HepG2 (cell line): ENCODE measurements around the gene LEAP2. TPM values are rescaled to one million over a fixed set of nuclear protein-coding genes. Genes with fewer than 3 reads are reported as not detected.

Experiments
- CHCHD3 ChIP-seq: sonication (generic); formaldehyde crosslinking; IDR thresholded peaks from 2 replicates; pipeline ENCODE4 v1.8.0; 2022; ENCODE audit warnings: mild to moderate bottlenecking, missing genetic modification reagents, moderate library complexity
- FOSL2 ChIP-seq: sonication (generic); formaldehyde crosslinking; IDR thresholded peaks from 2 replicates; pipeline ENCODE4 v1.4.0; 2020; ENCODE audit warnings: missing genetic modification reagents
- FOXP1 ChIP-seq, 2 experiments: fragments of 450-650 bp in 1 of 2; IDR thresholded peaks; 2 replicates each; pipeline ENCODE4 v1.6.1; 2017 to 2018; ENCODE audit warnings: antibody characterized with exemption in 1 of 2
- HNRNPK ChIP-seq: fragments of 200-400 bp; formaldehyde crosslinking; IDR thresholded peaks from 2 replicates; pipeline ENCODE4 v1.6.1; 2018; ENCODE audit warnings: low read length, low read depth, moderate library complexity, mild to moderate bottlenecking; ENCODE audit not compliant: poor library complexity, severe bottlenecking
- MXI1 ChIP-seq: IDR thresholded peaks from 3 replicates; pipeline ENCODE4 v1.6.1; 2012; ENCODE audit warnings: low read depth, low read length, inconsistent platforms, borderline replicate concordance
- NR1H2 ChIP-seq: sonication (generic); formaldehyde crosslinking; IDR thresholded peaks from 2 replicates; pipeline ENCODE4 v1.8.1; 2022; ENCODE audit warnings: low read depth, missing genetic modification reagents, borderline replicate concordance
- NR2F6 ChIP-seq, 2 experiments: IDR thresholded peaks; 2 replicates each; pipeline ENCODE4 v1.6.1; 2016; ENCODE audit warnings: antibody characterized with exemption in 1 of 2, mild to moderate bottlenecking in 1 of 2
- ONECUT2 ChIP-seq: sonication (generic); formaldehyde crosslinking; IDR thresholded peaks from 2 replicates; pipeline ENCODE4 v1.4.0; 2020; ENCODE audit warnings: missing genetic modification reagents
- PHF21A ChIP-seq: sonication (generic); formaldehyde crosslinking; IDR thresholded peaks from 2 replicates; pipeline ENCODE4 v1.5.0; 2020; ENCODE audit warnings: mild to moderate bottlenecking, missing genetic modification reagents
- PRDM10 ChIP-seq: sonication (generic); formaldehyde crosslinking; IDR thresholded peaks from 2 replicates; pipeline ENCODE4 v1.4.0; 2020; ENCODE audit warnings: low read depth, missing genetic modification reagents
- SAFB2 ChIP-seq: sonication (generic); formaldehyde crosslinking; IDR thresholded peaks from 2 replicates; pipeline ENCODE4 v1.5.1; 2020; ENCODE audit warnings: missing genetic modification reagents, low read depth, mild to moderate bottlenecking, borderline replicate concordance
- SMAD9 ChIP-seq: sonication (generic); formaldehyde crosslinking; IDR thresholded peaks from 2 replicates; pipeline ENCODE4 v1.5.1; 2020; ENCODE audit warnings: mild to moderate bottlenecking, missing genetic modification reagents
- TOPORS ChIP-seq: sonication (generic); formaldehyde crosslinking; IDR thresholded peaks from 2 replicates; pipeline ENCODE4 v1.8.0; 2023; ENCODE audit warnings: mild to moderate bottlenecking, missing genetic modification reagents
- ZBTB21 ChIP-seq: sonication (generic); formaldehyde crosslinking; IDR thresholded peaks from 2 replicates; pipeline ENCODE4 v1.4.0; 2020; ENCODE audit warnings: missing genetic modification reagents
- ZBTB39 ChIP-seq: sonication (generic); formaldehyde crosslinking; IDR thresholded peaks from 2 replicates; pipeline ENCODE4 v1.5.0; 2020; ENCODE audit warnings: missing genetic modification reagents
- ZBTB44 ChIP-seq: sonication (generic); formaldehyde crosslinking; IDR thresholded peaks from 2 replicates; pipeline ENCODE4 v1.4.0; 2020; ENCODE audit warnings: missing genetic modification reagents
- ZNF121 ChIP-seq: sonication (generic); formaldehyde crosslinking; IDR thresholded peaks from 2 replicates; pipeline ENCODE4 v1.5.0; 2020; ENCODE audit warnings: mild to moderate bottlenecking, missing genetic modification reagents
- ZNF329 ChIP-seq: sonication (generic); formaldehyde crosslinking; IDR thresholded peaks from 2 replicates; pipeline ENCODE4 v1.9.0; 2021; ENCODE audit warnings: low read depth, mild to moderate bottlenecking, missing genetic modification reagents
- ZNF468 ChIP-seq: sonication (generic); formaldehyde crosslinking; IDR thresholded peaks from 2 replicates; pipeline ENCODE4 v1.8.0; 2022; ENCODE audit warnings: mild to moderate bottlenecking, moderate library complexity, missing genetic modification reagents
- ZNF546 ChIP-seq: sonication (generic); formaldehyde crosslinking; conservative IDR thresholded peaks from 2 replicates; pipeline ENCODE4 v1.8.1; 2023; ENCODE audit warnings: mild to moderate bottlenecking, missing genetic modification reagents
- ZNF577 ChIP-seq: sonication (generic); formaldehyde crosslinking; IDR thresholded peaks from 2 replicates; pipeline ENCODE4 v1.4.0; 2020; ENCODE audit warnings: mild to moderate bottlenecking, low read depth, missing genetic modification reagents, borderline replicate concordance
- polyA plus RNA-seq, 8 experiments: library from polyadenylated mRNA; depleted of rRNA in 3 of 8; stranded (reverse) in 7 of 8; unstranded in 1 of 8; fragments of >200 nt; fragmentation: Illumina TruSeq in 4 of 8; extraction: Trizol in 4 of 8; gene quantifications; 2 replicates each; pipeline versions ENCODE4 v1.2.1 to v1.2.3, GENCODE V29; 2011 to 2016; ENCODE audit warnings: low read depth in 4 of 8, missing spikeins in 1 of 8, mixed read lengths in 1 of 8; ENCODE audit not compliant: insufficient read depth in 1 of 8
- total RNA-seq, 5 experiments: library from RNA; depleted of rRNA; stranded (reverse); fragments of >200 nt; fragmentation: Illumina TruSeq; extraction: Trizol; gene quantifications; 2 replicates each; pipeline ENCODE4 v1.2.3, GENCODE V29; 2016; ENCODE audit warnings: low read depth in 1 of 5

The LEAP2 gene
- total and polyA plus RNA-seq, 2 of the 13 experiments (the other 11 are each of a cell fraction or from before 2014, with no cell fraction given) = 23.9 to 51.9 TPM

GRCh38 chr5:132838516-132839282 is 34.8 kb upstream of the LEAP2 start (continued):
- TF ChIP-seq HNRNPK = no peak
- no peak for TF ChIP-seq ZNF121
- TF ChIP-seq SMAD9 (CRISPR knock-in tag) = no peak
- 0 out of 2 replicates have a peak, but pooled peaks have one; percentile 5 for TF ChIP-seq PHF21A (CRISPR knock-in tag)
- no peak for TF ChIP-seq ZNF468 (CRISPR knock-in tag)
- TF ChIP-seq ZNF329 (CRISPR knock-in tag) = no peak
- TF ChIP-seq SAFB2 (CRISPR knock-in tag) = no peak
- TF ChIP-seq ZBTB39 (CRISPR knock-in tag) = no peak
- TF ChIP-seq FOSL2 = peak; percentile 19; the same call in 1 of the 2 replicates
- no peak; the same call in 1 of the 2 replicates for TF ChIP-seq PRDM10 (CRISPR knock-in tag)
- TF ChIP-seq TOPORS (CRISPR knock-in tag) = no peak
- TF ChIP-seq ZBTB44 (CRISPR knock-in tag) = no peak
- TF ChIP-seq MXI1 = 0 out of 3 replicates have a peak, but pooled peaks have one; percentile 10
- no peak for TF ChIP-seq CHCHD3
- no peak for TF ChIP-seq ZNF577 (CRISPR knock-in tag)
- no peak for TF ChIP-seq ZBTB21 (CRISPR knock-in tag)
- no peak for TF ChIP-seq FOXP1 (IDR thresholded peaks at IDR 0.05)
- TF ChIP-seq FOXP1 (CRISPR knock-in tag; IDR thresholded peaks at IDR 0.05) = peak; percentile 26; the same call in 1 of the 2 replicates
- no peak for TF ChIP-seq ONECUT2 (CRISPR knock-in tag)
- peak; percentile 40; the same call in 1 of the 2 replicates for TF ChIP-seq NR2F6 (IDR thresholded peaks at IDR 0.05)
- no peak for TF ChIP-seq NR2F6 (CRISPR knock-in tag; IDR thresholded peaks at IDR 0.05)
- TF ChIP-seq ZNF546 (CRISPR knock-in tag) = no peak
- no peak for TF ChIP-seq NR1H2 (CRISPR knock-in tag)
